HEK293 (cell line): Measurements from ENCODE around the gene STAMBPL1.

Experiments
- TF ChIP-seq, protein P1 (sequence below): fragments of 450-650 bp; formaldehyde crosslinking; IDR thresholded peaks from 2 replicates; pipeline ENCODE4 v1.5.1; 2016; ENCODE audit warnings: missing biosample characterization, missing genetic modification characterization
- TF ChIP-seq, protein P2 (sequence below): fragments of 450-650 bp; formaldehyde crosslinking; IDR thresholded peaks from 2 replicates; pipeline ENCODE4 v1.5.1; 2016; ENCODE audit warnings: missing biosample characterization, missing genetic modification characterization

DNA sequence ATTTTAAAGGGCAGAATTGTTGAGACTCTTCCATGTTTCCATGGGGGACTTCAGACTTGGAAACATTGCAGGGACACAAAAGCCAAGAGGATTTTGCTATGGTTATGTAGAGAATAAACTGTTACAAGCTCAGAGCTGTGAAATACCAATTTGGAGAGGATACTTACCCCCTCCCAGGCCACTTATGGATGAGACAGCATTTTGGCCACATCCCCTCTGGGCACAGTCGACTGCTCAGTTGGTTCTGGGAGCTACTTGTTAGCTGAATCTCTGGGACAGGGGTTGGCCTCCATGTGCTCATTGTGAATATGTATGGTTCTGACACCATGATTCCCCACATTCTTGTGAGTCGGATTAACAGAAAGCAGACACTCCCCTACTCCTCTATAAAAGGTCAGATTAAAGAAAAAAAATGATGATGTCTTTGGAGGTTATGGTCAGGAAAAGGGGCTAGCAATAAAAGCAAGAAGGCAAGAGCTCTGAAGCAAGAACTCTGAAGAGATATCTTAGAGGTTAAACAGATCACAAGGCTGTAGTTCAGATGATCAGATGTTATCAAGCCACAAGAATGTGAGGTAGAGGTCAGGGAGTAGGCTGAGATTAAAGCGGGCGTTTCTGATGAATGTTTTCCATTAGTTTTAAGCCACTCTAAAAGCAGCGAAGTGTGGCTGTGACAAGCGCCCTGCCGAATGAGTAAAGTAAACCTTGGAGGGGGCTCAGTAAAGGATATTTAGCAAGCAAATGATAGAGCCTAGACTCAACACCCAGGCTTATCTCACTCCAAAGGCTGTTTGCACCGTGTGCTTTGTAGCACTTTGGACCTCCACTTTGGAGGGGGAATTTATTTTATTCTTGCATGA lies 17.2 kb downstream of the STAMBPL1 start:
- TF ChIP-seq, protein P1, sequence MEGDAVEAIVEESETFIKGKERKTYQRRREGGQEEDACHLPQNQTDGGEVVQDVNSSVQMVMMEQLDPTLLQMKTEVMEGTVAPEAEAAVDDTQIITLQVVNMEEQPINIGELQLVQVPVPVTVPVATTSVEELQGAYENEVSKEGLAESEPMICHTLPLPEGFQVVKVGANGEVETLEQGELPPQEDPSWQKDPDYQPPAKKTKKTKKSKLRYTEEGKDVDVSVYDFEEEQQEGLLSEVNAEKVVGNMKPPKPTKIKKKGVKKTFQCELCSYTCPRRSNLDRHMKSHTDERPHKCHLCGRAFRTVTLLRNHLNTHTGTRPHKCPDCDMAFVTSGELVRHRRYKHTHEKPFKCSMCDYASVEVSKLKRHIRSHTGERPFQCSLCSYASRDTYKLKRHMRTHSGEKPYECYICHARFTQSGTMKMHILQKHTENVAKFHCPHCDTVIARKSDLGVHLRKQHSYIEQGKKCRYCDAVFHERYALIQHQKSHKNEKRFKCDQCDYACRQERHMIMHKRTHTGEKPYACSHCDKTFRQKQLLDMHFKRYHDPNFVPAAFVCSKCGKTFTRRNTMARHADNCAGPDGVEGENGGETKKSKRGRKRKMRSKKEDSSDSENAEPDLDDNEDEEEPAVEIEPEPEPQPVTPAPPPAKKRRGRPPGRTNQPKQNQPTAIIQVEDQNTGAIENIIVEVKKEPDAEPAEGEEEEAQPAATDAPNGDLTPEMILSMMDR (tag by site-specific recombination): no peak
- TF ChIP-seq, protein P2, sequence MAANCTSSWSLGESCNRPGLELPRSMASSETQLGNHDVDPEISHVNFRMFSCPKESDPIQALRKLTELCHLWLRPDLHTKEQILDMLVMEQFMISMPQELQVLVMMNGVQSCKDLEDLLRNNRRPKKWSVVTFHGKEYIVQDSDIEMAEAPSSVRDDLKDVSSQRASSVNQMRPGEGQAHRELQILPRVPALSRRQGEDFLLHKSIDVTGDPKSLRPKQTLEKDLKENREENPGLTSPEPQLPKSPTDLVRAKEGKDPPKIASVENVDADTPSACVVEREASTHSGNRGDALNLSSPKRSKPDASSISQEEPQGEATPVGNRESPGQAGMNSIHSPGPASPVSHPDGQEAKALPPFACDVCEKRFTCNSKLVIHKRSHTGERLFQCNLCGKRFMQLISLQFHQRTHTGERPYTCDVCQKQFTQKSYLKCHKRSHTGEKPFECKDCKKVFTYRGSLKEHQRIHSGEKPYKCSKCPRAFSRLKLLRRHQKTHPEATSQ: no peak
